Neural cell (in vitro differentiated cells): ENCODE data around the gene MYPOP.

Experiments
- CTCF ChIP-seq: fragments of 450-650 bp; IDR thresholded peaks from 2 replicates; pipeline ENCODE4 v1.5.1; 2014; ENCODE audit warnings: antibody characterized with exemption, mild to moderate bottlenecking, moderate library complexity; ENCODE audit not compliant: poor library complexity, severe bottlenecking
- SMC3 ChIP-seq: fragments of 450-650 bp; conservative IDR thresholded peaks from 2 replicates; pipeline ENCODE4 v1.6.1; 2014; ENCODE audit warnings: antibody characterized with exemption, mild to moderate bottlenecking, moderate library complexity; ENCODE audit not compliant: poor library complexity

- no peak for TF ChIP-seq SMC3
- no peak for TF ChIP-seq CTCF
Observed at GRCh38 chr19:45887200-45887710, 15.2 kb downstream of the MYPOP start.
